GM19099 (cell line): Measurements from ENCODE around the gene STARD7.

Experiments used
- POLR2A ChIP-seq: IDR thresholded peaks from 3 replicates; pipeline ENCODE4 v1.6.1; 2011; ENCODE audit warnings: low read depth; ENCODE audit not compliant: insufficient read length; ENCODE audit errors: extremely low read depth

The STARD7 gene, protein sequence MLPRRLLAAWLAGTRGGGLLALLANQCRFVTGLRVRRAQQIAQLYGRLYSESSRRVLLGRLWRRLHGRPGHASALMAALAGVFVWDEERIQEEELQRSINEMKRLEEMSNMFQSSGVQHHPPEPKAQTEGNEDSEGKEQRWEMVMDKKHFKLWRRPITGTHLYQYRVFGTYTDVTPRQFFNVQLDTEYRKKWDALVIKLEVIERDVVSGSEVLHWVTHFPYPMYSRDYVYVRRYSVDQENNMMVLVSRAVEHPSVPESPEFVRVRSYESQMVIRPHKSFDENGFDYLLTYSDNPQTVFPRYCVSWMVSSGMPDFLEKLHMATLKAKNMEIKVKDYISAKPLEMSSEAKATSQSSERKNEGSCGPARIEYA

GRCh38 chr2:96208143-96209010, at the start of gene STARD7:
Gene STARD7 (minus strand): TSS chr2:96208827. CDS start chr2:96208434, 393 bp downstream.
- peak; percentile 97 for TF ChIP-seq POLR2A

DNA sequence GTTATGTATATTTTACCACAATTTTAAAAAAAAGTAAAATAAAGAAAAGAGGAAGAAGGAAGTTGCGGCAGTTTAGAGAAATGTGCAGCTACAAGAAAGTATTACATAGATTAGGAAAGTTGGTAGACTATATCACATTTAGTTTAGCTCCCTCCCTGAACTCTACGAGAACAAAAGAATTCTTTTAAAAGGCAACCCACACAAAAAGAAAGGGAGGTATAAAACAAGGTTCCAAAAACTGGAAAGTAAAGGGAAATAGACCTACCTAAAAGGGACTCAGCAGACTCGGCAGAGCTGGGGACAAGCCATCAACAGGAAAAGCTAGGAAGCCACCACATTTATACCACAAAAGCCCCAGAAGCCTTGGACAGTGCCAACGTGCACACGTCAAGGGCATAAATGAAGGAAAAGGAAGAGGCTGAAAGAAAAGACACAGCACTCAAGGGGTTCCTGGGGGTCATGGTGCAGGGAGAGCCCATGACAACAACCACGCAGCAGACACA, 48.0 kb upstream of the STARD7 start:
- TF ChIP-seq POLR2A = no peak

- TF ChIP-seq POLR2A = no peak
Observed at GRCh38 chr2:96254571-96254970, 45.9 kb upstream of the STARD7 start.

DNA sequence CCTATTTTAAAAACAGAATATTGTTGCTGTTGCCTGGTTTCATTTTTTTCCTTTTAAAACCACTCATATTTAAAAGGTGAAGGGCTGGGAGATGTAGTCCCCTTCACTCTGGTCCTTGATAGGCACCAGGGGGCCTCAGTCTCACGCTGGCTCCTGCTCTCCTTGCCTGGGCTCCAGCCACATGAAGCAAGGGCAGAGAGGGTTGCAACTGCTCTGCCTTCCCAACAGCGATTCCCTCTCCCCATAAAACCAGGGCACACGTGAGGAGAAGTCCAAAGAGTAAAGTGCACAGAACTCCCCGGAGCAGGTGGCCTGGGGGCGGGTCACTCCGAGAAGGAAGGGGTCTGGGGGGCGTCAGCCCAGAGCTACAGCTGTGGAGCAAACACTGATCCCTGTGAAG, 44.4 kb upstream of the STARD7 start:
- TF ChIP-seq POLR2A = no peak

GRCh38 chr2:96252526-96252925, 43.9 kb upstream of the STARD7 start:
- TF ChIP-seq POLR2A = no peak

GRCh38 chr2:96251721-96252292, 43.2 kb upstream of the STARD7 start:
- TF ChIP-seq POLR2A = no peak

- no peak for TF ChIP-seq POLR2A
Observed at GRCh38 chr2:96250188-96250587, 41.6 kb upstream of the STARD7 start.

GRCh38 chr2:96249654-96250053, 41.0 kb upstream of the STARD7 start:
- no peak for TF ChIP-seq POLR2A

DNA sequence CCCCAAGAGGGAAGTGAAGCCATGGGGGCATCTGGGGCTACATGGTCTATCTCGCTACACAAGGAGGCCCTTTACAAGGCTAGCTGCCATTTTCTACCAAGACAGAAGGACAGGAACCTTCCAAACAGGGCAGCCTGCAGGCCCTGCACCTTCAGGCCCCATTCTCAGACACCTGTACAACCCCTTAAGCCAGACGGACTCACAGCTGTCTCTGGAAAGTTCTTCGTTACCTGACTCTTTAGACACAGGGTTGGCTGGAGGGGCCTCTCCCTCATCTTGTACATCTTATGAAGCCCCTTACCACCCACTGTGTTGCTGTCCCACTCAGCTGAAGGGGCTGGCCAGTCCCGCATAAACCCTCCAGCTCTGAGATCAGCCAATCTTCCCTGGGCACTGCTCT, 40.0 kb upstream of the STARD7 start:
- no peak for TF ChIP-seq POLR2A

DNA sequence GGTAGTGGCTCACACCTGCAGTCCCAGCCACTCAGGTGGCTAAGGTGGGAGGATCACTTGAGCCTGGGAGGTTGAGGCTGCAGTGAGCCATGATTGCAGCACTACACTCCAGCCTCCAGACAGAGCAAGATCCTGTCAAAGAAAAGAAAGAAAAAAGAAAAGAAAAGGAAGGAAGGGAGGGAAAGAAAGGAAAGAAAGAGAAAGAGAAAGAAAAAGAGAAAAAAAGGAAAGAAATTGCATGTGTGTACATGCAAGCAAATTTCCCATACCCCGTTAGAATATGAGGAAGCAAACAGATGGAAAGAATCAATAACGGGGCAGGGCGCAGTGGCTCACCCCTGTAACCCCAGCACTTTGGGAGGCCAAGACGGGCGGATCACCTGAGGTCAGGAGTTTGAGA, 39.3 kb upstream of the STARD7 start:
- no peak for TF ChIP-seq POLR2A

DNA sequence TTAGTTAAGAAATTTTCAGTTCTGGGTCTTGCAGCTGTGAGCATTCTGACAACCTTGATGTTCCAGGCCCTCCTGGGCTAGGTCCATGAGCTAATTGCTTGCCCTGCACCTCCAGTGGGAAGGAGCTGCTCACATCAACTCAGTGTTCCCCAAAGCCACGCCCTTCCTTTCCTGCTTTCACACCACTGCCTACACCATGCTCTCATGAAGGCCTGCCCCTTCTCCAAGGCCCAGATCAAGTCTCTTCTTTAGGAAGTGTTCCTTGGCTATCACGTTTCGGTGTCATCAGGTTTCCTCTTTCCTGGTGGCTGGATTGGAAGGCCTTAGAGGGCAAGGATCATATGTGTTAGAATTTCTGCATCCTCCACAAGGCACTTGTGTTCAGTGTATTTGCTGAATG, 38.4 kb upstream of the STARD7 start:
- no peak for TF ChIP-seq POLR2A

- no peak for TF ChIP-seq POLR2A
Observed at GRCh38 chr2:96245609-96246390, 37.2 kb upstream of the STARD7 start.

DNA sequence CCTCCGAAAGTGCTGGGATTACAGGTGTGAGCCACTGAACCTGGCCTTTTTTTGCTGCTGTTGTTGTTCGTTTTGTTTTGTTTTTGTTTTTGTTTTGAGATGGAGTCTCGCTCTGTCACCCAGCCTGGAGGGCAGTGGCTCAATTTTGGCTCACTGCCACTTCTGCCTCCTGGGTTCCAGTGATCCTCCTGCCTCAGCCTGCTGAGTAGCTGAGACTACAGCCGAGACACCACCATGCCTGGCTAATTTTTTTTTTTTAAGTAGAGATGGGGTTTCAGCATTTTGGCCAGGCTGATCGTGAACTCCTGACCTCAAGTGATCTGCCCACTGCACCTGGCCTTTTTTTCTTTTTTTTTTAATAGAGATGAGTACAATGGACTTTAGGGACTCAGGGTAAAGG, 35.2 kb upstream of the STARD7 start:
- TF ChIP-seq POLR2A = no peak

DNA sequence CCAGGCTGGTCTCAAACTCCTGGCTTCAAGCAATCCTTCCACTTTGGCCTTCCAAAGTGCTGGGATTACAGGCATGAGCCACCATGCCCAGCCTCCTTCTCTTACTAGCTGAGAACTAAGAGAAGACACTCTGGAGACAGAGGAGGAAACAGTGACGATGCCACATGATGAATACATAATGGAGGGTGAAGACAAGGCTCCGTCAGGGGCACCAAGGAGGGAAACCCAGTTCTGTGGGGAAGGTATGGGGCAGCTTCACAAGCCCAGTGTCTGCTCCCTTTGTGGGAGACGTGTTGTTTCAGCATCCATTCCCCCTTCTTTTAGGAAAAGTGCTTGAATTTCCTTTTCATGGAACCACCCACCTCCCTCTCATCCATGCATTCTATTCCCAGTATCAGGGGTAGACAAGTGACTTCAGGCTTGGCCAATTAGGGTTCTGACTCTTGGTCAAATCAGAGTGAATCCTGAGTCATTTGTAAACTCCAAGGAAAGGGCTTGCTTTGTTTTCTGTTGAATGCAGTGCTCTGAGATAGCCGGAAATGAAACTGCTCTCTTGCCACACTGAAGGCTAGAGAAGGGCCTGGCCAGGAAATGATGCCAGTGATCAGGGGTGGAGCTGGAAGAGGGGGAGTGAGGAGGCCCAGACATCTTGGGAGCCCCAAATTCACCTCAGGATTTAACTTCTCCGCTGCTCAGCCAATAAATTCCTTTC, 33.4 kb upstream of the STARD7 start:
- peak; percentile 43 for TF ChIP-seq POLR2A
